Peyer's patch (tissue), 4 donors: ENCODE measurements around the gene ZZZ3. TPM values are rescaled to one million over a fixed set of nuclear protein-coding genes. Genes with fewer than 3 reads are reported as not detected.
"Not testable (repeated sequence)": the region's sequence is repeated elsewhere in the genome, so short reads cannot be mapped to it uniquely, and the experiment has no call there.

Source experiments
- DNase-seq, 3 donors: peaks; one replicate each; pipeline ENCODE4 v3.0.0-alpha.2; 2017 to 2019
- H3K27ac ChIP-seq, 4 donors: fragments of 200-600 bp; sonication (generic); one replicate each; pipeline ENCODE4 v1.5.1; 2016 to 2019
- H3K27me3 ChIP-seq, 2 donors: fragments of 200-600 bp; sonication (generic); one replicate each; pipeline ENCODE4 v1.5.1; 2019
- H3K36me3 ChIP-seq, 3 donors: fragments of 200-600 bp; sonication (generic); one replicate each; pipeline ENCODE4 v1.5.1; 2016 to 2019
- H3K4me1 ChIP-seq, 4 donors: fragments of 200-600 bp; sonication (generic); one replicate each; pipeline ENCODE4 v1.5.1; 2016 to 2019
- H3K4me3 ChIP-seq, 4 donors: fragments of 200-600 bp; sonication (generic); 1 replicate in 3 of 4; 2 replicates in 1 of 4; pipeline ENCODE4 v1.5.1; 2016 to 2019; ENCODE audit warnings: mild to moderate bottlenecking in 1 of 4
- H3K9me3 ChIP-seq, 4 donors: fragments of 200-600 bp; sonication (generic); one replicate each; pipeline ENCODE4 v1.5.1; 2016 to 2019; ENCODE audit warnings: mild to moderate bottlenecking in 1 of 4
- CTCF ChIP-seq, 6 experiments: fragments of 450-650 bp in 4 of 6; fragments of 200-600 bp in 2 of 6; sonication (generic) in 1 of 6; IDR thresholded peaks; one replicate each; pipeline ENCODE4 v1.5.1; 2017 to 2019; ENCODE audit warnings: antibody characterized with exemption in 6 of 6, mild to moderate bottlenecking in 3 of 6, moderate library complexity in 1 of 6
- POLR2A ChIP-seq, 2 donors: fragments of 450-650 bp; IDR thresholded peaks; one replicate each; pipeline ENCODE4 v1.5.1; 2017; ENCODE audit warnings: antibody characterized with exemption in 2 of 2, mild to moderate bottlenecking in 2 of 2, moderate library complexity in 2 of 2
- total RNA-seq, 4 donors: library from RNA; depleted of rRNA; stranded (reverse); fragments of >200 nt; gene quantifications; one replicate each; pipeline ENCODE4 v1.1.0, GENCODE V29; 2016

ZZZ3 gene
- total RNA-seq, 4 donors from 2014 or later, result 44.6 to 67.8 (median 55.6) TPM

DNA sequence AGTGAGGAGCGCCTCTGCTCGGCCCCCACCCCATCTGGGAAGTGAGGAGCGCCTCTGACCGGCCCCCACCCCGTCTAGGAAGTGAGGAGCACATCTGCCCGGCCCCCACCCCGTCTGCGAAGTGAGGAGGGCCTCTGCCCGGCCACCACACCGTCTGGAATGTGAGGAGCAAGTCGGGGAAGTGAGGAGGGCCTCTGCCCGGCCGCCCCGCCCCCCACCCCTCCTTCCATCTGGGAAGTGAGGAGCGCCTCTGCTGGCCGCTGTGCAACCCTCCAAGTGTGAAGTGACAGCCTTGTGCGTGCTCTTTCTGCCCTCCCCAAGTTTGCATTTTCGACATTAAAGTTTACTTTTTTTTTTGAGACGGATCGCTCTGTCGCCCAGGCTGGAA, 5.1 kb upstream of the ZZZ3 start:
- TF ChIP-seq CTCF (IDR thresholded peaks at IDR 0.05) (peak in 4 of 6 experiments; percentile 15 to 41 (median 26)), POLR2A (IDR thresholded peaks at IDR 0.05) (no peak)
- no peaks in the 10 kb centered on the region for H3K9me3 ChIP-seq
- H3K27ac ChIP-seq, result no peak overlapping the region
- H3K27me3 ChIP-seq, result no peaks in the 10 kb centered on the region
- H3K36me3 ChIP-seq, result no peaks in the 10 kb centered on the region
- DNase-seq, result peak in 1 of 3 donors; percentile 60
- H3K4me1 ChIP-seq, result peaks cover 0 to 7% (median 0%) of the 10 kb centered on the region in 4 donors
- peak overlapping the region in 3 of 4 donors; percentile 6 to 34 (median 31) for H3K4me3 ChIP-seq

DNA sequence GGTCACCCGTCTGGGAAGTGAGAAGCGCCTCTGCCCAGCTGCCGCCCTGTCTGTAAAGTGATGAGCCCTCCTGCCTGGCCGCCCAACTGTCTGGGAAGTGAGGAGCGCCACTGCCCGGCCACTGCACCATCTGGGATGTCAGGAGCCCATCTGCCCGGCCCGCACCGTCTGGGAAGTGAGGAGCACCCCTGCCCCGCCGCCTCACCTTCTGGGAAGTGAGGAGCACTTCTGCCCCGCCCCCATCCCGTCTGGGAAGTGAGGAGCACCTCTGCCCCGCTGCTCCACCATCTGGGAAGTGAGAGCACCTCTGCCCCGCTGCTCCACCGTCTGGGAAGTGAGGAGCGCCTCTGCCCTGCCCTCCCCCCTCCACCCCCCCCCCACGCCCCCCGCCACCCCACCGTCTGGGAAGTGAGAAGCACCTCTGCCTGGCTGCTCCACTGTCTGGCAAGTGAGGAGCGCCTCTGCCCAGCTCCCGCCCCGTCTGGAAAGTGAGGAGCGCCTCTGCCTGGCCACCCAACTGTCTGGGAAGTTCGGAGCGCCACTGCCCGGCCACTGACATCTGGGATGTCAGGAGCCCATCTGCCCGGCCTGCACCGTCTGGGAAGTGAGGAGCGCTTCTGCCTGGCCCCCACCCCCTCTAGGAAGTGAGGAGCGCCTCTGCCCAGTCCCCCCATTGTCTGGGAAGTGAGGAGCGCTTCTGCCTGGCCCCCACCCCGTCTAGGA, 4.5 kb upstream of the ZZZ3 start:
- TF ChIP-seq CTCF (IDR thresholded peaks at IDR 0.05) (no peak), POLR2A (IDR thresholded peaks at IDR 0.05) (no peak)
- Histone ChIP-seq H3K27ac (no peak overlapping the region), H3K27me3 (no peaks in the 10 kb centered on the region), H3K4me3 (peak overlapping the region in 2 of 4 donors; percentile 31 to 34), H3K9me3 (no peaks in the 10 kb centered on the region), H3K4me1 (peaks cover 0 to 7% (median 0%) of the 10 kb centered on the region in 4 donors), H3K36me3 (no peaks in the 10 kb centered on the region)
- no peak for DNase-seq

DNA sequence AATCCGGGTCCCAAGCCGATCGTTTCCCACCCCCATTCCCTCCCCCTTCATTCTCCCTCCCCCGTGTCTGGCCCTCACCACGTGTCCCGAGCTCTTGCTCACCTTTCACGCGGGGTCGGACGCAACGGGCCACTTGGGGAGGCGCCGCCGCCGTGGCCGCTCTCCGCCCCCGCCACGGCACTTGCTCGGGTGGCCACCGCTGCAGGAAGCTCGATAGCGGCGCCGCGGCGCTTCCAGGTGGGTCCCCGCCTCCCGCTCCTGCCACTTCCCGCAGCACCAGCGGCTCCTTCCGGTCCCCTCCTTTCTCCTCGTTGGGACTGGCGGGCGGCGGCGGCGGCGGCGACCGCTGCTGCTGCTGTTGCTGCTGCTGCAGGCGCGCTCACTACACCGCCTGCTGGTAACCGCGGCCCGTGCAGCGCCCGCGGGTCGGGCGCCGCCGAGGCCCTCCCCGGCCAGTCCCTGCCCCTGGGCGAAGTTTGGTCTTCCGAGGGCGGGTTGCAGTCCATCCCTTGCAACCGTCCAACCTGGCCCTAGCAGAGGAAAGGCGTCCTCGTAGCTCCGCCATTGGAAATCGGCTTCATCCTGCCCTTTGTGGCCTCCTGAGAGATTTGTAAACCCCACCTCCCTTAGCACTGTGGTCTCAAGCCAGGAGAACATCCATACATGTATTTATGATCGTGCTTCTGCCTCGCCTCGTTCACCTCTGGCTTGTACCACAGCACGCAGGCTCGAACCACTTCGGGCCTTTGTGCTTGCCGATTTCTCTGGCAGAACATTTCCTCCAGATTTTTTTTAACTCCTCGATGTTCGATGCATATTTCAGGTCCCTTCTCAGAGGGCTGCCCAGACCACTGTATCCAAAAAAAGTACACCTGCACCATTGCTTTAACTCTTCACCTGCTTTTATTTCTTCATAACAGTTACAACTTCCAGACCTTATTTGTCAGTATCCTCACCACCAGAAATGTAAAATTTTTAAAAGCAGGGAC, 996 bp upstream of the ZZZ3 start:
- Histone ChIP-seq H3K27ac (peak overlapping the region; percentile 91 to 94 (median 93)), H3K9me3 (no peaks in the 10 kb centered on the region), H3K36me3 (no peaks in the 10 kb centered on the region), H3K4me1 (peaks cover 0 to 27% (median 0%) of the 10 kb centered on the region in 4 donors), H3K4me3 (peak overlapping the region; percentile 72 to 94 (median 76)), H3K27me3 (no peaks in the 10 kb centered on the region)
- peak; percentile 86 to 96 (median 95) for DNase-seq
- TF ChIP-seq POLR2A (IDR thresholded peaks at IDR 0.05) (peak; percentile 22 to 45), CTCF (IDR thresholded peaks at IDR 0.05) (peak; percentile 89 to 99 (median 95))

GRCh38 chr1:77680173-77680572, 2.3 kb downstream of the ZZZ3 start:
- Histone ChIP-seq H3K27me3 (no peaks in the 10 kb centered on the region), H3K4me1 (peaks cover 0 to 41% (median 0%) of the 10 kb centered on the region in 4 donors), H3K9me3 (no peaks in the 10 kb centered on the region), H3K27ac (no peak overlapping the region), H3K4me3 (no peak overlapping the region), H3K36me3 (no peaks in the 10 kb centered on the region)
- TF ChIP-seq POLR2A (IDR thresholded peaks at IDR 0.05) (no peak), CTCF (IDR thresholded peaks at IDR 0.05) (no peak)
- no peak for DNase-seq

GRCh38 chr1:77678660-77679610, 3.5 kb downstream of the ZZZ3 start:
- Histone ChIP-seq H3K27ac (peak overlapping the region in 1 of 4 donors; percentile 20), H3K9me3 (no peaks in the 10 kb centered on the region), H3K27me3 (no peaks in the 10 kb centered on the region), H3K4me1 (peaks cover 0 to 39% (median 0%) of the 10 kb centered on the region in 4 donors), H3K4me3 (no peak overlapping the region), H3K36me3 (no peaks in the 10 kb centered on the region)
- TF ChIP-seq CTCF (IDR thresholded peaks at IDR 0.05) (no peak), POLR2A (IDR thresholded peaks at IDR 0.05) (no peak)
- DNase-seq, result no peak

DNA sequence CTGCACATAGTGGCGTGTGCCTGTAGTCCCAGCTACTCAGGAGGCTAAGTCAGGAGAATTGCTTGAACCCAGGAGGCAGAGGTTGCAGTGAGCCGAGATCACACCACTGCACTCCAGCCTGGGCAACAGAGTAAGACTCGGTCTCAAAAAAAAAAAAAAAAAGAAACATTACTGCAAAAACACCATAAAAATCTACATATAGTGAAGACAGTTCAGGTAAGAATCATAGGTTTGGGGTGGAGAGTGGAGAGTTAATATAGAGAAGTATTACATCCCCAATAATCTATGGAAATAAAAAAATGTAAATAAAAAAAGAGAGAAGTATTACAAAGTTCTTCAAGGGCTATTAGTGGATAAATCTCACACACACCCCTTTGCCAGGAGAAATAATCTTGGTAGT, 7.7 kb downstream of the ZZZ3 start:
- not testable (repeated sequence) for H3K9me3 ChIP-seq, H3K36me3 ChIP-seq, H3K27me3 ChIP-seq, H3K27ac ChIP-seq, H3K4me3 ChIP-seq, DNase-seq
- peaks cover 0 to 31% (median 3%) of the 10 kb centered on the region in 4 donors for H3K4me1 ChIP-seq
